ENCODE data around the gene AKAP14. TPM values are rescaled to one million over a fixed set of nuclear protein-coding genes. Genes with fewer than 3 reads are reported as not detected.

Gene AKAP14
- polyA plus RNA-seq: under 1 TPM in 2 of 4 donors, not detected in 2; 0.10 to 0.37 TPM
- long read RNA-seq, donor 1: 0 reads
- long read RNA-seq, donor 2: 0 reads
- long read RNA-seq, donor 3: 0 reads
- long read RNA-seq, donor 4: 0 reads
- long read RNA-seq, donor 5, partial matches to known transcripts: 0 of 1 reads
- long read RNA-seq, donor 5, other reads (novel, unspliced or antisense): 0 of 1 reads
- long read RNA-seq, donor 6: 0 reads
- long read RNA-seq, donor 7, partial matches to known transcripts: 77 of 93 reads
- long read RNA-seq, donor 7, other reads (novel, unspliced or antisense): 16 of 93 reads
- long read RNA-seq, donor 8: 0 reads
- long read RNA-seq, donor 9: 0 reads
- long read RNA-seq, donor 10: 0 reads

GRCh38 chrX:119895843-119896326, at the start of gene AKAP14:
Gene AKAP14, plus strand, starts transcription at chrX:119895893. Its CDS starts 7,331 bp downstream, at chrX:119903224.
- Histone ChIP-seq H3K4me3 (ENCODE audit: low read depth in 1 of 3, low read length in 3 of 3) (no peak within 1 kb of the TSS), H3K27ac (ENCODE audit: low read depth in 1 of 3, low read length in 2 of 3) (no peak within 1 kb of the TSS), H3K27me3 (ENCODE audit: control insufficient read depth in 3 of 3, insufficient read depth in 3 of 3, low read length in 3 of 3) (no peaks in the 10 kb centered on the region), H3K9me3 (ENCODE audit: control insufficient read depth in 2 of 2, insufficient read depth in 1 of 2, low read depth in 1 of 2, low read length in 1 of 2) (no peaks in the 10 kb centered on the region), H3K4me1 (ENCODE audit: control insufficient read depth in 3 of 3, insufficient read depth in 2 of 3, low read depth in 1 of 3, low read length in 2 of 3) (no peaks in the 10 kb centered on the region), H3K36me3 (ENCODE audit: control insufficient read depth in 3 of 3, insufficient read depth in 2 of 3, low read depth in 1 of 3, low read length in 3 of 3) (no peaks in the 10 kb centered on the region)
- WGBS, 3 donors: 68 to 88% (median 72%) methylated on average over 4 of the region's 4 CpGs
- FAIRE-seq: no peak
- DNase-seq: no peak

- 0 to 35% (median 6%) methylated on average over 31 to 54 of the region's 54 CpGs for WGBS, 3 donors
- FAIRE-seq (peak; percentile 94), DNase-seq (peak; percentile 95 to 98)
Observed at GRCh38 chrX:119852382-119853353, 43.0 kb upstream of the AKAP14 start, which contains the start of gene UPF3B. Gene UPF3B, minus strand, starts transcription at chrX:119852963. Its CDS starts 35 bp downstream, at chrX:119852928.

GRCh38 chrX:119853444-119853843, 42.2 kb upstream of the AKAP14 start:
- no peak for FAIRE-seq
- DNase-seq: no peak
- Histone ChIP-seq H3K36me3 (ENCODE audit: control insufficient read depth in 3 of 3, insufficient read depth in 2 of 3, low read depth in 1 of 3, low read length in 3 of 3) (peaks cover 0 to 6% (median 0%) of the 10 kb centered on the region in 3 donors), H3K4me1 (ENCODE audit: control insufficient read depth in 3 of 3, insufficient read depth in 2 of 3, low read depth in 1 of 3, low read length in 2 of 3) (no peaks in the 10 kb centered on the region), H3K27me3 (ENCODE audit: control insufficient read depth in 3 of 3, insufficient read depth in 3 of 3, low read length in 3 of 3) (no peaks in the 10 kb centered on the region), H3K9me3 (ENCODE audit: control insufficient read depth in 2 of 2, insufficient read depth in 1 of 2, low read depth in 1 of 2, low read length in 1 of 2) (no peaks in the 10 kb centered on the region), H3K27ac (ENCODE audit: low read depth in 1 of 3, low read length in 2 of 3) (peak overlapping the region in 2 of 3 donors; percentile 34 to 57), H3K4me3 (ENCODE audit: low read depth in 1 of 3, low read length in 3 of 3) (peak overlapping the region in 1 of 3 donors; percentile 72)
- 26 to 49% (median 28%) methylated on average over 10 of the region's 10 CpGs for WGBS, 3 donors

More at GRCh38 chrX:119852382-119853353, 43.0 kb upstream of the AKAP14 start, which contains the start of gene UPF3B:
- Histone ChIP-seq H3K27me3 (ENCODE audit: control insufficient read depth in 3 of 3, insufficient read depth in 3 of 3, low read length in 3 of 3) (no peaks in the 10 kb centered on the region), H3K4me1 (ENCODE audit: control insufficient read depth in 3 of 3, insufficient read depth in 2 of 3, low read depth in 1 of 3, low read length in 2 of 3) (no peaks in the 10 kb centered on the region), H3K9me3 (ENCODE audit: control insufficient read depth in 2 of 2, insufficient read depth in 1 of 2, low read depth in 1 of 2, low read length in 1 of 2) (no peaks in the 10 kb centered on the region), H3K36me3 (ENCODE audit: control insufficient read depth in 3 of 3, insufficient read depth in 2 of 3, low read depth in 1 of 3, low read length in 3 of 3) (peaks cover 0 to 6% (median 0%) of the 10 kb centered on the region in 3 donors), H3K27ac (ENCODE audit: low read depth in 1 of 3, low read length in 2 of 3) (peak within 1 kb of the TSS; percentile 61 to 95 (median 89)), H3K4me3 (ENCODE audit: low read depth in 1 of 3, low read length in 3 of 3) (peak within 1 kb of the TSS; percentile 57 to 72 (median 68))

- Histone ChIP-seq H3K27ac (ENCODE audit: low read depth in 1 of 3, low read length in 2 of 3) (peak overlapping the region; percentile 39 to 96 (median 86)), H3K4me1 (ENCODE audit: control insufficient read depth in 3 of 3, insufficient read depth in 2 of 3, low read depth in 1 of 3, low read length in 2 of 3) (peaks cover 0 to 5% (median 0%) of the 10 kb centered on the region in 3 donors), H3K36me3 (ENCODE audit: control insufficient read depth in 3 of 3, insufficient read depth in 2 of 3, low read depth in 1 of 3, low read length in 3 of 3) (peaks cover 0 to 5% (median 0%) of the 10 kb centered on the region in 3 donors), H3K27me3 (ENCODE audit: control insufficient read depth in 3 of 3, insufficient read depth in 3 of 3, low read length in 3 of 3) (no peaks in the 10 kb centered on the region), H3K9me3 (ENCODE audit: control insufficient read depth in 2 of 2, insufficient read depth in 1 of 2, low read depth in 1 of 2, low read length in 1 of 2) (no peaks in the 10 kb centered on the region), H3K4me3 (ENCODE audit: low read depth in 1 of 3, low read length in 3 of 3) (peak overlapping the region; percentile 63 to 76 (median 64))
- DNase-seq: peak; percentile 24 to 46
- no peak for FAIRE-seq
- WGBS, 3 donors: 0 to 46% (median 1%) methylated on average over 25 of the region's 25 CpGs
Observed at GRCh38 chrX:119870626-119871131, 25.0 kb upstream of the AKAP14 start.

GRCh38 chrX:119871245-119871598, 24.5 kb upstream of the AKAP14 start:
- Histone ChIP-seq H3K4me1 (ENCODE audit: control insufficient read depth in 3 of 3, insufficient read depth in 2 of 3, low read depth in 1 of 3, low read length in 2 of 3) (peaks cover 0 to 5% (median 0%) of the 10 kb centered on the region in 3 donors), H3K27ac (ENCODE audit: low read depth in 1 of 3, low read length in 2 of 3) (peak overlapping the region; percentile 39 to 96 (median 86)), H3K36me3 (ENCODE audit: control insufficient read depth in 3 of 3, insufficient read depth in 2 of 3, low read depth in 1 of 3, low read length in 3 of 3) (peaks cover 0 to 9% (median 0%) of the 10 kb centered on the region in 3 donors), H3K9me3 (ENCODE audit: control insufficient read depth in 2 of 2, insufficient read depth in 1 of 2, low read depth in 1 of 2, low read length in 1 of 2) (no peaks in the 10 kb centered on the region), H3K4me3 (ENCODE audit: low read depth in 1 of 3, low read length in 3 of 3) (peak overlapping the region; percentile 63 to 76 (median 64)), H3K27me3 (ENCODE audit: control insufficient read depth in 3 of 3, insufficient read depth in 3 of 3, low read length in 3 of 3) (no peaks in the 10 kb centered on the region)
- DNase-seq (no peak), FAIRE-seq (no peak)
- 0 to 44% (median 9%) methylated on average over 21 to 26 of the region's 26 CpGs for WGBS, 3 donors

GRCh38 chrX:119871599-119872395, 23.9 kb upstream of the AKAP14 start, which contains the start of the genes NDUFA1 and RNF113A:
Gene NDUFA1, plus strand, starts transcription at chrX:119871832. Its CDS starts 80 bp downstream, at chrX:119871912.
Gene RNF113A, minus strand, starts transcription at chrX:119871733. Its CDS starts 120 bp downstream, at chrX:119871613.
- FAIRE-seq: no peak
- no peaks in the 10 kb centered on the region for H3K9me3 ChIP-seq (ENCODE audit: control insufficient read depth in 2 of 2, insufficient read depth in 1 of 2, low read depth in 1 of 2, low read length in 1 of 2)
- no peaks in the 10 kb centered on the region for H3K27me3 ChIP-seq (ENCODE audit: control insufficient read depth in 3 of 3, insufficient read depth in 3 of 3, low read length in 3 of 3)
- H3K36me3 ChIP-seq (ENCODE audit: control insufficient read depth in 3 of 3, insufficient read depth in 2 of 3, low read depth in 1 of 3, low read length in 3 of 3): peaks cover 0 to 9% (median 0%) of the 10 kb centered on the region in 3 donors
- peak; percentile 90 to 91 for DNase-seq
- peak within 1 kb of the TSS; percentile 86 to 96 (median 90) for H3K27ac ChIP-seq (ENCODE audit: low read depth in 1 of 3, low read length in 2 of 3)
- H3K4me1 ChIP-seq (ENCODE audit: control insufficient read depth in 3 of 3, insufficient read depth in 2 of 3, low read depth in 1 of 3, low read length in 2 of 3): peaks cover 0 to 5% (median 0%) of the 10 kb centered on the region in 3 donors
- 0 to 40% (median 6%) methylated on average over 45 to 62 of the region's 62 CpGs for WGBS, 3 donors
- peak within 1 kb of the TSS; percentile 63 to 76 (median 64) for H3K4me3 ChIP-seq (ENCODE audit: low read depth in 1 of 3, low read length in 3 of 3)

GRCh38 chrX:119878740-119879139, 17.0 kb upstream of the AKAP14 start:
- no peak overlapping the region for H3K27ac ChIP-seq (ENCODE audit: low read depth in 1 of 3, low read length in 2 of 3)
- H3K4me1 ChIP-seq (ENCODE audit: control insufficient read depth in 3 of 3, insufficient read depth in 2 of 3, low read depth in 1 of 3, low read length in 2 of 3): no peaks in the 10 kb centered on the region
- no peaks in the 10 kb centered on the region for H3K9me3 ChIP-seq (ENCODE audit: control insufficient read depth in 2 of 2, insufficient read depth in 1 of 2, low read depth in 1 of 2, low read length in 1 of 2)
- DNase-seq (no peak), FAIRE-seq (no peak)
- no peaks in the 10 kb centered on the region for H3K27me3 ChIP-seq (ENCODE audit: control insufficient read depth in 3 of 3, insufficient read depth in 3 of 3, low read length in 3 of 3)
- 59 to 75% (median 60%) methylated on average over 2 of the region's 2 CpGs for WGBS, 3 donors
- H3K4me3 ChIP-seq (ENCODE audit: low read depth in 1 of 3, low read length in 3 of 3): no peak overlapping the region
- peaks cover 0 to 14% (median 0%) of the 10 kb centered on the region in 3 donors for H3K36me3 ChIP-seq (ENCODE audit: control insufficient read depth in 3 of 3, insufficient read depth in 2 of 3, low read depth in 1 of 3, low read length in 3 of 3)

Data from small intestine (tissue), 16 donors.